Measurements from ENCODE around the gene PRAMEF5.
"Not testable (repeated sequence)": the region's sequence is repeated elsewhere in the genome, so short reads cannot be mapped to it uniquely, and the experiment has no call there.

The PRAMEF5 gene

DNA sequence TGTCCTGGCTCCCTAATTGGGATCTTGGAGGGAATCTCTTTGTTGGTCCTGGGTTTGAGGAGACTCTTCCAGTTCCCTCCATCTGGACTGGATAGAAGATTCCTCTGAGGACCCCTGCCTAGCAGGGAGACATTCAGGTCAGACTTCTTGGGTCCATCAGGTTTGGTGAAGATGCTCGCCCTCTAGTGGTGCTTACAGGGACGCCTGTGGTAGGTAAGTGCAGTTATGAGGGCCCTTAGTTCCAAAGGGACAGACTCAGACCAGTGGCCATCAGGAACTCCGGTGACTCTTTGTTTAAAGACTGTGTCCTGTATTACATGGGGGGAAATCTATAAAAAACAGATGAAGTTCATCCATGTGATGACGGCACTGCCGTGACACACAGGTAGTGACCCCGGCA lies 23.0 kb downstream of the PRAMEF5 start:
- not testable (repeated sequence) for DNase-seq (ENCODE audit: low spot score)

DNA sequence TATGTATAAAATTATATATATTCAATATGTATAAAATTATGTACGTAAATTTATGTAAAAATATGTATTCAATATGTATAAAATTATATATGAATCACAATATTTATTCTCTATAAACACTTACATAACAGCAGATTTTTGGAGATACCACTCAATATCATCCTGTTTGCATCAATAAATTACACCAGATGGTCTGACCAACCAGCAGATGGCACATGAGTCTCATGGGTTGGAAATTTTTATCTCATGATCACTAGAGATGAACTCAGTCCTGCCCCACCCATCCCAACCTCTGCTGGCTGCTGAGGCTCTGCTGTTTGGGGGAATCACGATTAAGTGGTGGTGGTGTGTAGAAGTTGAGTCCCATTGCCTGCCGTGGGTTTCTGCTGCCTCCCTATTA lies 25.6 kb downstream of the PRAMEF5 start:
- DNase-seq (ENCODE audit: low spot score), result not testable (repeated sequence)

DNA sequence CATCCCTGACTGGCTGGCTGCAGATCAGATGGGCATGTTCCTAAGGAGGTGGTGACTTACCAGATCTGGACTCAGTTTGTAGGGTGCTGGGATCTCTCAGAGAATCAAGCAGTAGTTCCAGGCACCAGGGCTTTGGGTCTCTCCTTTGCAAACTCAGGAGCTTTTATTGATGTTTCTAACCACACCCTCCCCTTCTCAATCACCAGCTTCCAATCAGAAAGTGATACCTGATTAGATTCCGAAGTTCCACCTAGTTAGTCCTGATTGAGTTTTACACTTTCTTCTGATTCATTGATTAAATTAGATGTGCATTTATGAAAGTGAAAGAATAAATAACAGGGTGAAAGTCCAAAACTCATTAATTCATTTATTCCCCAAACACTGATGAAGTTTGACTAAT lies 31.0 kb downstream of the PRAMEF5 start, which contains the start of gene PRAMEF8:
Gene PRAMEF8 (minus strand): TSS at position 101 of the 400 bp plus-strand sequence. CDS start 1,046 bp downstream, outside the sequence.
- not testable (repeated sequence) for DNase-seq (ENCODE audit: low spot score)

DNA sequence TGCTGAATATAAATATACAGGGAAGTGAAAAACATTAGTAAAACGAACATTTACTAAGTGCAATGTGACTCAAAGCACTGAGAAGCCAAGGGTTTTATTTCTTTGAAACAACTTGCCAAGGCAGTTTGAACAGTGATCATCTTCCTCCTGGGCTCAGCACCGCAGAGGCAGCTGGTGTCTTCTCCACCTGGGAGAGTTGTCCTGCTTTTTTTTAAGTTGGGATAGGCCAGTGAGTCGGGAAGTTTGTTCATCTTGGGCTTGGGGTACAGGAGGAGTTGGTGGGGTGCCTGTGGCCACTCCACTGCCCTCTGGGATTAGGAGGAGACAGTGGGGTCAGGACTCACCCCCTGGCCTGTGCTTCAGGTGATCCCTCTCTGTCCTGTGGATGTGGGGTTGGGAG lies 35.0 kb downstream of the PRAMEF5 start:
- DNase-seq (ENCODE audit: low spot score), result not testable (repeated sequence)

DNA sequence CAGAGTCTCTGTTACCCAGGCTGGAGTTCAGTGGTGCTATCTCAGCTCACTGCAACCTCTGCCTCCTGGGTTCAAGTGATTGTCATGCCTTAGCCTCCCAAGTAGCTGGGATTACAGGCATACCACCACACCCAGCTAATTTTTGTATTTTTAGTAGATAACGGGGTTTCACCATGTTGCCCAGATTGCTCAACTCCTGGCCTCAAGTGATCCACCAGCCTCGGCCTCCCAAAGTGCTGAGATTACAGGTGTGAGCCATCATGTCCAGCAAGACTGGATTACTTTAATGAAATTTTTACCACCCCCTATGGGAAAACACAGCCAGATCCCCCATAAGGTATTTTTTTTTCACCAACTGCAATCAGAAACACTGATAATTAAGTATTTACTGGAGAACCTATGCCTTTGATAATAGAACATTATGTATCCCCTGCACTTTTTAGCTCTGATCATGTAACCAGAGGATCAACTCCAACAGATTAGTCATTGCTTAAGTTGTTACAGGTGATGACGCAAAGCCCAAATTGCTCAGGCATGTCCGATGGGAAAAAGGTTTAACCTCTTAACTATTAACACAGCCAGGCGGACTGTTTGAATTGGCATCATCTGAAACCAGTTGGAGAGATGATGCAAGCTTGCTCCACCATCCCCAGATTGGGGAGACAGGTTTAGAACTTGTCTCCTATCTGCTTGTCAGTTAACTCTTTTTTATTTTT lies 43.4 kb downstream of the PRAMEF5 start:
- not testable (repeated sequence) for DNase-seq (ENCODE audit: low spot score)

DNA sequence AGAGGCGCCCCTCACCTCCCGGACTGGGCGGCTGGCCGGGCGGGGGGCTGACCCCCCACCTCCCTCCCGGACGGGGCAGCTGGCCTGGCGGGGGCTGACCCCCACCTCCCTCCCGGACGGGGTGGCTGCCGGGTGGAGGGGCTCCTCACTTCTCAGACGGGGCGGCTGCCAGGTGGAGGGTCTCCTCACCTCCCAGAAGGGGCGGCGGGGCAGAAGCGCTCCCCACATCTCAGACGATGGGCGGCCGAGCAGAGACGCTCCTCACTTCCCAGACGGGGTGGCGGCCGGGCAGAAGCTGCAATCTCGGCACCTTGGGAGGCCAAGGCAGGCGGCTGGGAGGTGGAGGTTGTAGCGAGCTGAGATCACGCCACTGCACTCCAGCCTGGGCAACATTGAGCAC lies 44.7 kb downstream of the PRAMEF5 start:
- not testable (repeated sequence) for DNase-seq (ENCODE audit: low spot score)

DNA sequence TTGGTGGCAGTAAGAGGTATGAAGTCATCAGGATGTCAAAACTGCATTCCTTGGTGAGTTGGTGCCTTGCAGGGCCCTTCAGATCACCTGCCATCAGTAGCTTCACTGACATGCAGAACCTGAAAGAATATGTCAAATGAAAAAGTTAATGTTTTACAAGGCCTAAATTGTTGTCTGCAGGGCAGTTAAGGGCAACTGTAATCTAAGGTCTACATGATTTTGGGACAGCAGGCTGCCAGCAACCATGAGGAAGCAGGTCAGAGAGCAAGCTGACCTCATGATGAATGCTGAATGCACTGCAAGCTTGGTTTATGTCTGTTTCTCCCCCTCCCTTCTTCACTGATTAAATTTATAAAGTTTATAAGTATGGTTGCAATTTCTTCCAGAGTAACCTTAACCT lies 48.2 kb downstream of the PRAMEF5 start:
- DNase-seq (ENCODE audit: low spot score), result not testable (repeated sequence)

DNA sequence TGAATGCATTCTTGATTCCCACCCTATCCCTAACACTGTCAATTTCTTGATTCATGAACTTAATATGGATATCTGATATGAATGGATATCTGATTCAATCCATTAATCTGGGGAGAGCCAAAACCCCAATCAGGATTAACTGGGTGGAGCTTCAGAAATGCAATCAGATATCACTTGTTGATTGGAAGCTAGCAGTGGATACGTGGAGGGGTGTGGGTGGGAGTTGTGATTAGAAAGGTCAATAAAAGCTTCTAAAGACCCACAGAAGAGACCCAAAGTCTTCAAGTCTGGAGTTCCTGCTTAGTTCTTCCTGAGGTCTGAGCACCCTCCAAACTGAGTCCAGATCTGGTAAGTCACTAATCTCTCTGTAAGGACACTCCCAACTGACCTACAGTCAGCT lies 49.2 kb downstream of the PRAMEF5 start, which contains the start of gene PRAMEF33:
Gene PRAMEF33 (plus strand): TSS at position 301 of the 400 bp plus-strand sequence. CDS start 2,416 bp downstream, outside the sequence.
- not testable (repeated sequence) for DNase-seq (ENCODE audit: low spot score)
